ENCODE measurements around the gene CDSN.
A peak's percentile ranks its signal among the peaks of the same experiment; 100 is the strongest.

The CDSN gene

GRCh38 chr6:31128093-31128676 is 7.9 kb upstream of the CDSN start:
- Histone ChIP-seq H3K36me3 (ENCODE audit: insufficient read depth, low read length) (no peaks in the 10 kb centered on the region), H3K79me2 (ENCODE audit: control insufficient read depth, insufficient read depth, low read length, unreplicated experiment) (no peaks in the 10 kb centered on the region), H2AFZ (ENCODE audit: low read length, unreplicated experiment) (no peak overlapping the region), H3K4me1 (ENCODE audit: control insufficient read depth, insufficient read depth, low read length, unreplicated experiment) (peaks cover 33% of the 10 kb centered on the region), H3K4me3 (ENCODE audit: low read depth, low read length) (no peak overlapping the region), H3K27me3 (ENCODE audit: insufficient read depth, low read length) (0 out of 2 replicates have a peak, but pooled peaks cover 7% of the 10 kb centered on the region), H3K27ac (ENCODE audit: low read depth, low read length) (no peak overlapping the region)

- H2AFZ ChIP-seq (ENCODE audit: low read length, unreplicated experiment), result no peak overlapping the region
- no peaks in the 10 kb centered on the region for H3K79me2 ChIP-seq (ENCODE audit: control insufficient read depth, insufficient read depth, low read length, unreplicated experiment)
- H3K4me1 ChIP-seq (ENCODE audit: control insufficient read depth, insufficient read depth, low read length, unreplicated experiment), result peaks cover 45% of the 10 kb centered on the region
- 0 out of 2 replicates have a peak, but pooled peaks cover 7% of the 10 kb centered on the region for H3K27me3 ChIP-seq (ENCODE audit: insufficient read depth, low read length)
- peak overlapping the region; percentile 47; the same call in 1 of the 2 replicates for H3K27ac ChIP-seq (ENCODE audit: low read depth, low read length)
- H3K4me3 ChIP-seq (ENCODE audit: low read depth, low read length), result no peak overlapping the region
- H3K36me3 ChIP-seq (ENCODE audit: insufficient read depth, low read length), result no peaks in the 10 kb centered on the region
Observed at GRCh38 chr6:31126396-31127175, 6.3 kb upstream of the CDSN start.

- no peak overlapping the region for H2AFZ ChIP-seq (ENCODE audit: low read length, unreplicated experiment)
Observed at GRCh38 chr6:31125586-31126363, 5.5 kb upstream of the CDSN start.

GRCh38 chr6:31125162-31125561 is 4.9 kb upstream of the CDSN start:
- H3K27ac ChIP-seq (ENCODE audit: low read depth, low read length), result peak overlapping the region; percentile 35; the same call in 1 of the 2 replicates

More at GRCh38 chr6:31125586-31126363, 5.5 kb upstream of the CDSN start:
- Histone ChIP-seq H3K27ac (ENCODE audit: low read depth, low read length) (peak overlapping the region; percentile 47; the same call in 1 of the 2 replicates), H3K36me3 (ENCODE audit: insufficient read depth, low read length) (no peaks in the 10 kb centered on the region), H3K4me3 (ENCODE audit: low read depth, low read length) (no peak overlapping the region), H3K79me2 (ENCODE audit: control insufficient read depth, insufficient read depth, low read length, unreplicated experiment) (no peaks in the 10 kb centered on the region), H3K27me3 (ENCODE audit: insufficient read depth, low read length) (0 out of 2 replicates have a peak, but pooled peaks cover 7% of the 10 kb centered on the region), H3K4me1 (ENCODE audit: control insufficient read depth, insufficient read depth, low read length, unreplicated experiment) (peaks cover 45% of the 10 kb centered on the region)

GRCh38 chr6:31122791-31123706 is 2.8 kb upstream of the CDSN start:
- Histone ChIP-seq H2AFZ (ENCODE audit: low read length, unreplicated experiment) (no peak overlapping the region), H3K79me2 (ENCODE audit: control insufficient read depth, insufficient read depth, low read length, unreplicated experiment) (no peaks in the 10 kb centered on the region), H3K27me3 (ENCODE audit: insufficient read depth, low read length) (no peaks in the 10 kb centered on the region), H3K4me3 (ENCODE audit: low read depth, low read length) (no peak overlapping the region), H3K27ac (ENCODE audit: low read depth, low read length) (peak overlapping the region; percentile 81), H3K36me3 (ENCODE audit: insufficient read depth, low read length) (no peaks in the 10 kb centered on the region), H3K4me1 (ENCODE audit: control insufficient read depth, insufficient read depth, low read length, unreplicated experiment) (peaks cover 45% of the 10 kb centered on the region)

More at GRCh38 chr6:31125162-31125561, 4.9 kb upstream of the CDSN start:
- Histone ChIP-seq H3K79me2 (ENCODE audit: control insufficient read depth, insufficient read depth, low read length, unreplicated experiment) (no peaks in the 10 kb centered on the region), H3K36me3 (ENCODE audit: insufficient read depth, low read length) (no peaks in the 10 kb centered on the region), H2AFZ (ENCODE audit: low read length, unreplicated experiment) (no peak overlapping the region), H3K4me3 (ENCODE audit: low read depth, low read length) (0 out of 2 replicates have a peak overlapping the region, but pooled peaks have one; percentile 7), H3K27me3 (ENCODE audit: insufficient read depth, low read length) (0 out of 2 replicates have a peak, but pooled peaks cover 7% of the 10 kb centered on the region), H3K4me1 (ENCODE audit: control insufficient read depth, insufficient read depth, low read length, unreplicated experiment) (peaks cover 45% of the 10 kb centered on the region)

GRCh38 chr6:31121131-31121790 is 1.0 kb upstream of the CDSN start:
- Histone ChIP-seq H3K4me3 (ENCODE audit: low read depth, low read length) (no peak overlapping the region), H3K4me1 (ENCODE audit: control insufficient read depth, insufficient read depth, low read length, unreplicated experiment) (peaks cover 54% of the 10 kb centered on the region), H2AFZ (ENCODE audit: low read length, unreplicated experiment) (no peak overlapping the region), H3K36me3 (ENCODE audit: insufficient read depth, low read length) (no peaks in the 10 kb centered on the region), H3K27me3 (ENCODE audit: insufficient read depth, low read length) (no peaks in the 10 kb centered on the region), H3K27ac (ENCODE audit: low read depth, low read length) (no peak overlapping the region), H3K79me2 (ENCODE audit: control insufficient read depth, insufficient read depth, low read length, unreplicated experiment) (no peaks in the 10 kb centered on the region)

GRCh38 chr6:31118178-31118577 is 2.1 kb downstream of the CDSN start:
- Histone ChIP-seq H3K79me2 (ENCODE audit: control insufficient read depth, insufficient read depth, low read length, unreplicated experiment) (peaks cover 7% of the 10 kb centered on the region), H2AFZ (ENCODE audit: low read length, unreplicated experiment) (no peak overlapping the region), H3K27ac (ENCODE audit: low read depth, low read length) (no peak overlapping the region), H3K27me3 (ENCODE audit: insufficient read depth, low read length) (no peaks in the 10 kb centered on the region), H3K36me3 (ENCODE audit: insufficient read depth, low read length) (no peaks in the 10 kb centered on the region), H3K4me1 (ENCODE audit: control insufficient read depth, insufficient read depth, low read length, unreplicated experiment) (peaks cover 45% of the 10 kb centered on the region), H3K4me3 (ENCODE audit: low read depth, low read length) (no peak overlapping the region)

GRCh38 chr6:31116661-31117385 is 3.4 kb downstream of the CDSN start:
- Histone ChIP-seq H3K4me3 (ENCODE audit: low read depth, low read length) (peak overlapping the region; percentile 60), H2AFZ (ENCODE audit: low read length, unreplicated experiment) (no peak overlapping the region)

GRCh38 chr6:31115941-31116560 is 4.2 kb downstream of the CDSN start:
- no peak overlapping the region for H2AFZ ChIP-seq (ENCODE audit: low read length, unreplicated experiment)
- peaks cover 7% of the 10 kb centered on the region for H3K79me2 ChIP-seq (ENCODE audit: control insufficient read depth, insufficient read depth, low read length, unreplicated experiment)
- H3K27ac ChIP-seq (ENCODE audit: low read depth, low read length), result no peak overlapping the region
- no peaks in the 10 kb centered on the region for H3K36me3 ChIP-seq (ENCODE audit: insufficient read depth, low read length)
- H3K27me3 ChIP-seq (ENCODE audit: insufficient read depth, low read length), result no peaks in the 10 kb centered on the region; the same call in 1 of the 2 replicates
- H3K4me3 ChIP-seq (ENCODE audit: low read depth, low read length), result peak overlapping the region; percentile 73; the same call in 1 of the 2 replicates
- peaks cover 34% of the 10 kb centered on the region for H3K4me1 ChIP-seq (ENCODE audit: control insufficient read depth, insufficient read depth, low read length, unreplicated experiment)

More at GRCh38 chr6:31116661-31117385, 3.4 kb downstream of the CDSN start:
- no peaks in the 10 kb centered on the region for H3K36me3 ChIP-seq (ENCODE audit: insufficient read depth, low read length)
- H3K27me3 ChIP-seq (ENCODE audit: insufficient read depth, low read length), result no peaks in the 10 kb centered on the region
- peaks cover 7% of the 10 kb centered on the region for H3K79me2 ChIP-seq (ENCODE audit: control insufficient read depth, insufficient read depth, low read length, unreplicated experiment)
- H3K27ac ChIP-seq (ENCODE audit: low read depth, low read length), result no peak overlapping the region
- H3K4me1 ChIP-seq (ENCODE audit: control insufficient read depth, insufficient read depth, low read length, unreplicated experiment), result peaks cover 34% of the 10 kb centered on the region
